Inflammatory macrophage (primary cell): ENCODE measurements around the gene GPR62.
A peak's percentile ranks its signal among the peaks of the same experiment; 100 is the strongest.

Experiments
- DNase-seq, 2 donors: peaks; one replicate each; pipeline ENCODE4 v3.0.0-alpha.2; 2020 to 2022

The GPR62 gene

GRCh38 chr3:51938780-51939425 lies 16.3 kb upstream of the GPR62 start:
- no peak for DNase-seq

- DNase-seq, result no peak
Measured at GRCh38 chr3:51940648-51941462, 14.3 kb upstream of the GPR62 start.

GRCh38 chr3:51941463-51941797 lies 13.8 kb upstream of the GPR62 start:
- DNase-seq, result no peak

GRCh38 chr3:51941798-51942602 lies 13.2 kb upstream of the GPR62 start, which contains the start of the genes PARP3 and RRP9:
PARP3 (plus strand) TSS chr3:51942363; CDS start chr3:51943356, 993 bp downstream.
RRP9 (minus strand) TSS chr3:51941904; CDS start chr3:51941867, 37 bp downstream.
- peak; percentile 100 for DNase-seq

GRCh38 chr3:51942603-51943450 lies 12.4 kb upstream of the GPR62 start:
- peak; percentile 35 to 51 for DNase-seq

GRCh38 chr3:51943451-51944391 lies 11.5 kb upstream of the GPR62 start:
- DNase-seq, result no peak

- DNase-seq, result no peak
Measured at GRCh38 chr3:51944451-51945021, 10.6 kb upstream of the GPR62 start.

- no peak for DNase-seq
Measured at GRCh38 chr3:51945031-51945840, 9.9 kb upstream of the GPR62 start.

- DNase-seq, result no peak
Measured at GRCh38 chr3:51945926-51946705, 9.1 kb upstream of the GPR62 start.

GRCh38 chr3:51946796-51947195 lies 8.4 kb upstream of the GPR62 start:
- no peak for DNase-seq

- no peak for DNase-seq
Measured at GRCh38 chr3:51947215-51947900, 7.8 kb upstream of the GPR62 start.

GRCh38 chr3:51948016-51948580 lies 7.1 kb upstream of the GPR62 start:
- no peak for DNase-seq

GRCh38 chr3:51949121-51949520 lies 6.1 kb upstream of the GPR62 start:
- DNase-seq, result no peak

- no peak for DNase-seq
Measured at GRCh38 chr3:51950899-51951298, 4.3 kb upstream of the GPR62 start.

- DNase-seq, result peak; percentile 78 to 79
Measured at GRCh38 chr3:51953445-51953844, 1.7 kb upstream of the GPR62 start.

GRCh38 chr3:51954105-51954504 lies 1.1 kb upstream of the GPR62 start:
- peak; percentile 54 to 59 for DNase-seq

GRCh38 chr3:51954713-51955112 lies 468 bp upstream of the GPR62 start:
- no peak for DNase-seq
